Stimulated activated CD4-positive, alpha-beta T cell treated with anti-CD3 and anti-CD28 coated beads, Interleukin-2, amount 100 ng/mL, for 4 hours (primary cell): ENCODE data around the gene MYO1D.

ENCODE experiments used
- DNase-seq: peaks from one replicate; pipeline ENCODE4 v3.0.0-alpha.2; 2020; ENCODE audit warnings: low read depth

Gene MYO1D

DNA sequence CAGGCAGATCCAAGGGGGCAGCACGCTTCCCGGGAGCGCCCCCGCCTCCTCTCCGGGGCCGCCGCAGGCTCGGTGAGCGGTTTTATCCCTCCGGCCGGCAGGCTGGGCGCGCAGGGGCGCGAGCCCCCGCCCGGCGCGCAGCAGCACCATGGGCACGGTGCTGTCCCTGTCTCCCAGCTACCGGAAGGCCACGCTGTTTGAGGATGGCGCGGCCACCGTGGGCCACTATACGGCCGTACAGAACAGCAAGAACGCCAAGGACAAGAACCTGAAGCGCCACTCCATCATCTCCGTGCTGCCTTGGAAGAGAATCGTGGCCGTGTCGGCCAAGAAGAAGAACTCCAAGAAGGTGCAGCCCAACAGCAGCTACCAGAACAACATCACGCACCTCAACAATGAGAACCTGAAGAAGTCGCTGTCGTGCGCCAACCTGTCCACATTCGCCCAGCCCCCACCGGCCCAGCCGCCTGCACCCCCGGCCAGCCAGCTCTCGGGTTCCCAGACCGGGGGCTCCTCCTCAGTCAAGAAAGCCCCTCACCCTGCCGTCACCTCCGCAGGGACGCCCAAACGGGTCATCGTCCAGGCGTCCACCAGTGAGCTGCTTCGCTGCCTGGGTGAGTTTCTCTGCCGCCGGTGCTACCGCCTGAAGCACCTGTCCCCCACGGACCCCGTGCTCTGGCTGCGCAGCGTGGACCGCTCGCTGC lies 389.3 kb downstream of the MYO1D start:
- no peak for DNase-seq

- peak; percentile 44 for DNase-seq
Measured at GRCh38 chr17:32486701-32487472, 390.0 kb downstream of the MYO1D start, which contains the start of gene CDK5R1. CDK5R1 (plus strand) TSS chr17:32486993; CDS start chr17:32487621, 628 bp downstream.

GRCh38 chr17:32486111-32486700 lies 390.7 kb downstream of the MYO1D start:
- DNase-seq = peak; percentile 61

DNA sequence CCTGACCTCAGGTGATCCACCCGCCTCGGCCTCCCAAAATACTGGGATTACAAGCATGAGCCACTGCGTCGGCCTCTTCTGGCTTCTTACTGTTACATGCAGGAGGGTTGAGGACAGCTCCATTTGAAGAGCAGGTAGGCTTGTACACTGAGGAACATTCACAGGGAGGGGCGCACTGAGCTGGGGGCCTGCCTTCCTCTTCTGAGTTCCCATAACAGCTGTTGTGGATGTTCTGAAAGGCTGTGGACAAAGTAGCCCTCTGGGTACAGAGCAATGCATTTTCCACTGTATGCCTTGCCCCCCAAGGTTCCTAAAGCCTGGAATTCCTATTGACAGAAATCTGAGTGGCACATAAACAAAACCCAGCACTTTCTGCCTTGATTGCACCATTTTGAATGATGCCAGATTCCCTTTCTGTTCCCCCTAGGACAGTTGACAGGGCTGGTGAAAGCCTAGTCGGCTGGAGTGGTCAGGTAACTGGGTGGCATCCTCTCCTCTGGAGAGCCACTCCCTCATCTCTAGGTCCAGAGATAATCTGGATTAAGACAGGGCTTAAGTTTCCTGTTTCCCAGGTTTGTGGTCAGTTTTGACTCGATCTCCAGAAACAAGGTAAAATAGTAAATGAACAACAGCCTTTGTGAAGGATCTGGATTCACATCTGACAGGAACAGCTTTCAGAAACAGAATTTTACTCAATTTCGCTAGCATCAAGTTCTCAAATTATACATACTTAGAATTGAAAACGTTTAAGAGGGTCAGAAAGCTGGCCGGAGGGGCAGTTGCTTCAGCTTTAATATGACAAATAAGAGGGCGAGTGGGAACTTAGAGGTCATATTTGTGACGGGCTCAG lies 391.4 kb downstream of the MYO1D start:
- DNase-seq = no peak

GRCh38 chr17:32484628-32485027 lies 392.3 kb downstream of the MYO1D start:
- no peak for DNase-seq

DNA sequence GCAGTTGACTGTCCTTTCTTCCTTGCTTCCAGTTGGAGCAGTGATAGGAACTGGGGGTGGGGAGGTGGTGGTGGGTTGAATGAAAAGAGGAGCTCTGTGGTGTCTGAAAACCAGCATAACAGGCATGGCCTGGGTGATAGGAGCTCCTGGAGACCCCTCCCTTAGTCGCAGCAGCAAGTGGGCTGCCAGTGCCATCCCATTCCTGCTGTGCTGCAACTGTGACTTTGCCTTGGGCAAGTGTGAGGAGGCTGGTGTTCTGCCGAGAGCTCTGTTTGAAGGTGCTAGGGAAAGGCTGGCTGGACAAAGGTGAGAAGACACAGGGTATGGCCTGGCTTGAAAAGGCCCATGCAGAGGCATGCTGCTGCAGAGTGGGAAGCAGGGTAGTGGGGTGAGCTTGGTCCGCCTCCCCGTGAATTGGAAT lies 392.9 kb downstream of the MYO1D start:
- DNase-seq = no peak

- DNase-seq = no peak
Measured at GRCh38 chr17:32483451-32484019, 393.4 kb downstream of the MYO1D start.

- DNase-seq = no peak
Measured at GRCh38 chr17:32482568-32483320, 394.2 kb downstream of the MYO1D start.

GRCh38 chr17:32481193-32481592 lies 395.7 kb downstream of the MYO1D start:
- no peak for DNase-seq

DNA sequence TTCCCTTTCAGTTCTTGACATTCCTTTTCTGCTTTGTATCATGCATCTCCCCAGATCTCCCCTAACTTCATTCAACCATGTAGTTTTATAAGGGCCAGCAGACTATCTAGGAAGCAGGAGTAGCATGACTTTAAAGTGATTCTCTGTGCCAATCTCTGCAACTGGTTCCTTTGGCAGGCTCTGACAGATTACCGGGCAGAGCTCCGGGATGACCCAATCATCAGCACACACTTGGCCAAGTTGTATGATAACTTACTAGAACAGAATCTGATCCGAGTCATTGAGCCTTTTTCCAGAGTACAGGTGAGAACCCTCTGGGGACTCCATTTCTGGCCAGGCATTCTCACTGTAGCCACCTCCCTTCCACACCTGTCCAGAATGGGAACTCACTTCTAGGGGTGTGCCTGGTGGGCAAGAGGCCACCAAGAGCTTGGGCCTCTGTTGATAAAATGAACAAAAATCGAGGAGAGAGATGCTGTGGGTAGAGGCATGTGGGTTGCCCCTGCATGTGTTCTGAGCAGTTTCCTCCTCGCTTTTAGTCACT lies 397.8 kb downstream of the MYO1D start:
- no peak for DNase-seq

DNA sequence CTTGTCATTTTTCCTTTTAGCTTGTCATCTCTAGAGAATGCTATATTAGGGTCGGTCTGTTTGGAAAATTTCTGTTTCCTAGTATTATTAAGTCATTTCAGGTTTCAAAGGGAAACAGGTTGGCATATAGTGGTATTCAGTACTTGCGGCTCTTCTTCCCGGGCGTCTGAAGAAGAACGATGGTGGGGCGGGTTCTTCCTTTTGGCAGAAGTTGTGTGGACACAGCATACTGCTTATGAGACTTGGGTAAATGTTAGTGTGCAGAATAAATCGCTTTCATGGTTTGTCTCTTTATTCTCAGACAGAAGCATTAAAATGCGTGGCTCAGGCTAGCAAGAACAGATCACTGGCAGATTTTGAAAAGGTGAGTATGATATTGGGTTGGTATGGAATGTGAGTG lies 399.7 kb downstream of the MYO1D start:
- DNase-seq = no peak

- DNase-seq = no peak
Measured at GRCh38 chr17:32475258-32475657, 401.7 kb downstream of the MYO1D start.

DNA sequence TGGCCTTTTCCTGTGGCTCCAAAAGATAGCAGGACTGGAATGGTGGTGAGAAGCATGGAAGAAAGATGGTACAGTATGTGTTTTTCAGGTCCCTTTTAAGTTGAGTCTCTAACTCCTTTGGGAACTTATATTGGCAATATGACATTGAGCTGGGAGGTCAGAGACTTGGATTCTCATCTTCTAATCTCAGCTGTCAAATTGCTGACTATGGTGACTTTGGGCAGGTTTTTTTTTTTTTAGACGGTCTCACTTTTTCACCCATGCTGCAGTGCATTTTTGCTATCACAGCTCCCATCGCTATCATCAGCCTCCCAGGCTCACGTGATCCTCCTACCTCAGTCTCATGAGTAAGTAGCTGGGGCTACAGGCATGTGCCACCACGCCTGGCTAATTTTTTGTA lies 405.3 kb downstream of the MYO1D start:
- DNase-seq = no peak

- no peak for DNase-seq
Measured at GRCh38 chr17:32470405-32471167, 406.3 kb downstream of the MYO1D start.

- DNase-seq = no peak
Measured at GRCh38 chr17:32467949-32468348, 409.0 kb downstream of the MYO1D start.

DNA sequence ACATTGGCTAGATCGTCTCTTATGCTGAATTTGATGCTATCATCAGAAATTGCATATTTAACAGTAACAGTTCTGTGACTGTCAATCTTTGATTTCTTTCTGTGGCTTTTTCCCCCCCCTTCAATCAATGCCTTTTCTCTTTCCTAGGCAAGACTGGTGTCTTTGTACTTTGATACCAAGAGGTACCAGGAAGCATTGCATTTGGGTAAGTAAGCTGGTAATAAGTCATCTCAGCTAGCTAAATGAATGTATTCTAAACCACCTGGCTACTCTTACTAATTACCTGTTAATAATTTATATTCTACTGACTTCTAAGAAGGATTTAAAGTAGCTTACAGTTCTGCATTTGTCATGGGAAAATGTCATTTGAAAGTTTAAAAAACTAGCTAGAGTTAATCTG lies 412.6 kb downstream of the MYO1D start:
- DNase-seq = no peak

GRCh38 chr17:32463304-32463703 lies 413.6 kb downstream of the MYO1D start:
- DNase-seq = no peak

- DNase-seq = peak; percentile 53
Measured at GRCh38 chr17:32461853-32462617, 414.9 kb downstream of the MYO1D start.

DNA sequence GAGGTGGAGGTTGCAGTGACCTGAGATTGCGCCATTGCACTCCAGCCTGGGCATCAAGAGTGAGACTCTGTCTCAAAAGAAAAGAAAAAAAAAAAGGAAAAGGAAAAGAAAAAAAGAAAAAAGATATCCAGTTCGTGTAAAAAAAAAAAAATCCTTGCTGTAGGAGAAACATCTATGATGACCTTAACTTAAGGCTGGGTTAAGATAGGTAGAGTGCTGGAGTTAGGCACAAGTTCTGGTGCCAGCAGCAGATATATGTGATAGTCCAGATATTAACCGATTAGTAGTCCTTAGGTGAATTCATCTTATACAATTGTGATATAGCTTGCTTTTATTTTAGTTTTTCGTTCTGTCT lies 415.4 kb downstream of the MYO1D start:
- DNase-seq = no peak
